WTC11 (cell line): ENCODE data around the gene MRPS27.

ENCODE experiments used
- ATF1 ChIP-seq: sonication (generic); formaldehyde crosslinking; IDR thresholded peaks from 2 replicates; pipeline ENCODE4 v1.8.1; 2023; ENCODE audit warnings: mild to moderate bottlenecking, moderate library complexity, missing genetic modification reagents
- CREB1 ChIP-seq: sonication (generic); formaldehyde crosslinking; IDR thresholded peaks from 2 replicates; pipeline ENCODE4 v1.8.0; 2023; ENCODE audit warnings: mild to moderate bottlenecking, missing genetic modification reagents
- ESRRA ChIP-seq: sonication (generic); formaldehyde crosslinking; IDR thresholded peaks from 2 replicates; pipeline ENCODE4 v1.8.1; 2022; ENCODE audit warnings: mild to moderate bottlenecking, missing genetic modification reagents, borderline replicate concordance
- JUN ChIP-seq: sonication (generic); formaldehyde crosslinking; IDR thresholded peaks from 2 replicates; pipeline ENCODE4 v1.8.0; 2023; ENCODE audit warnings: mild to moderate bottlenecking, missing genetic modification reagents
- SMAD3 ChIP-seq: sonication (generic); formaldehyde crosslinking; IDR thresholded peaks from 2 replicates; pipeline ENCODE4 v1.8.0; 2022; ENCODE audit warnings: missing genetic modification reagents, mild to moderate bottlenecking, borderline replicate concordance
- SP1 ChIP-seq: sonication (generic); formaldehyde crosslinking; conservative IDR thresholded peaks from 2 replicates; pipeline ENCODE4 v1.8.1; 2022; ENCODE audit warnings: missing genetic modification reagents
- TEAD4 ChIP-seq: sonication (generic); formaldehyde crosslinking; IDR thresholded peaks from 2 replicates; pipeline ENCODE4 v1.8.0; 2022; ENCODE audit warnings: mild to moderate bottlenecking, missing genetic modification reagents
- ZBTB43 ChIP-seq: sonication (generic); formaldehyde crosslinking; IDR thresholded peaks from 2 replicates; pipeline ENCODE4 v1.8.1; 2023; ENCODE audit warnings: mild to moderate bottlenecking, missing genetic modification reagents
- ZNF232 ChIP-seq: sonication (generic); formaldehyde crosslinking; IDR thresholded peaks from 2 replicates; pipeline ENCODE4 v1.8.0; 2022; ENCODE audit warnings: mild to moderate bottlenecking, missing genetic modification reagents
- ZNF263 ChIP-seq: sonication (generic); formaldehyde crosslinking; IDR thresholded peaks from 2 replicates; pipeline ENCODE4 v1.8.1; 2022; ENCODE audit warnings: low read depth, mild to moderate bottlenecking, moderate library complexity, missing genetic modification reagents
- ZNF671 ChIP-seq: fragments of 250-450 bp; sonication (Bioruptor Pico); IDR thresholded peaks from 2 replicates; pipeline ENCODE4 v1.8.0; 2021; ENCODE audit warnings: mild to moderate bottlenecking
- TF ChIP-seq, protein P1 (sequence below): fragments of 200-600 bp; IDR thresholded peaks from 2 replicates; pipeline ENCODE4 v1.8.0; 2022; ENCODE audit warnings: antibody characterized with exemption
- TF ChIP-seq, protein P2 (sequence below): sonication (generic); formaldehyde crosslinking; IDR thresholded peaks from 2 replicates; pipeline ENCODE4 v1.8.0; 2022; ENCODE audit warnings: mild to moderate bottlenecking, missing genetic modification reagents
- TF ChIP-seq, protein P3 (sequence below): sonication (generic); formaldehyde crosslinking; IDR thresholded peaks from 2 replicates; pipeline ENCODE4 v1.8.0; 2022; ENCODE audit warnings: mild to moderate bottlenecking, missing genetic modification reagents

GRCh38 chr5:72288924-72289323 lies 31.1 kb downstream of the MRPS27 start:
- TF ChIP-seq ZBTB43 (CRISPR knock-in tag) (no peak), CREB1 (CRISPR knock-in tag) (no peak), ESRRA (CRISPR knock-in tag) (no peak), TEAD4 (CRISPR knock-in tag) (no peak), ZNF263 (no peak), ATF1 (CRISPR knock-in tag) (no peak), SP1 (CRISPR knock-in tag) (no peak), ZNF232 (CRISPR knock-in tag) (no peak), SMAD3 (CRISPR knock-in tag) (no peak), JUN (CRISPR knock-in tag) (no peak), ZNF671 (CRISPR knock-in tag) (no peak)
- TF ChIP-seq, protein P1, sequence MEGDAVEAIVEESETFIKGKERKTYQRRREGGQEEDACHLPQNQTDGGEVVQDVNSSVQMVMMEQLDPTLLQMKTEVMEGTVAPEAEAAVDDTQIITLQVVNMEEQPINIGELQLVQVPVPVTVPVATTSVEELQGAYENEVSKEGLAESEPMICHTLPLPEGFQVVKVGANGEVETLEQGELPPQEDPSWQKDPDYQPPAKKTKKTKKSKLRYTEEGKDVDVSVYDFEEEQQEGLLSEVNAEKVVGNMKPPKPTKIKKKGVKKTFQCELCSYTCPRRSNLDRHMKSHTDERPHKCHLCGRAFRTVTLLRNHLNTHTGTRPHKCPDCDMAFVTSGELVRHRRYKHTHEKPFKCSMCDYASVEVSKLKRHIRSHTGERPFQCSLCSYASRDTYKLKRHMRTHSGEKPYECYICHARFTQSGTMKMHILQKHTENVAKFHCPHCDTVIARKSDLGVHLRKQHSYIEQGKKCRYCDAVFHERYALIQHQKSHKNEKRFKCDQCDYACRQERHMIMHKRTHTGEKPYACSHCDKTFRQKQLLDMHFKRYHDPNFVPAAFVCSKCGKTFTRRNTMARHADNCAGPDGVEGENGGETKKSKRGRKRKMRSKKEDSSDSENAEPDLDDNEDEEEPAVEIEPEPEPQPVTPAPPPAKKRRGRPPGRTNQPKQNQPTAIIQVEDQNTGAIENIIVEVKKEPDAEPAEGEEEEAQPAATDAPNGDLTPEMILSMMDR: no peak
- TF ChIP-seq, protein P2, sequence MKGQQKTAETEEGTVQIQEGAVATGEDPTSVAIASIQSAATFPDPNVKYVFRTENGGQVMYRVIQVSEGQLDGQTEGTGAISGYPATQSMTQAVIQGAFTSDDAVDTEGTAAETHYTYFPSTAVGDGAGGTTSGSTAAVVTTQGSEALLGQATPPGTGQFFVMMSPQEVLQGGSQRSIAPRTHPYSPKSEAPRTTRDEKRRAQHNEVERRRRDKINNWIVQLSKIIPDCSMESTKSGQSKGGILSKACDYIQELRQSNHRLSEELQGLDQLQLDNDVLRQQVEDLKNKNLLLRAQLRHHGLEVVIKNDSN (CRISPR knock-in tag): no peak
- TF ChIP-seq, protein P3, sequence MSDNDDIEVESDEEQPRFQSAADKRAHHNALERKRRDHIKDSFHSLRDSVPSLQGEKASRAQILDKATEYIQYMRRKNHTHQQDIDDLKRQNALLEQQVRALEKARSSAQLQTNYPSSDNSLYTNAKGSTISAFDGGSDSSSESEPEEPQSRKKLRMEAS (CRISPR knock-in tag): no peak
